ENCODE data around the gene THRAP3.

The THRAP3 gene

DNA sequence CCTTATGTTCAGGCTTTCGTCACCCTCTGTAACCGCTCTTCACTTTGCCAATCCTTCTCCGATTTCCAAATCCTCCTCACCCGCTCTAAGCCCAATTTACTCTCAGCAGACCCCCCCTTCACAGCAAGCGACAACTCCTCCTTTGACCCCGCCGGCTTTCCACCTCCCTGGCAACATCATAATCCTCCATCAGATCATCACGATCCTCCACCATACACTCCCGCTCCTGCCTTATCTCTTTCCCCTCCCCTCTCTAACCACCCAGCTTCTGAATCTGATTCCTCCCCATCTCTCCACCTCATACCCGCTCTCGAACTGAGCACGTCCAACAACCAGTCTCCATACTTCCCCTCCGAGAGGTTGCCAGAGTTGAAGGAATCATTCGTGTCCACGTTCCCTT, 106.7 kb downstream of the THRAP3 start:
- H3K9ac ChIP-seq (ENCODE audit: low read length): no peak overlapping the region
- H2AK5ac ChIP-seq (ENCODE audit: low read length): no peak overlapping the region
- no peaks in the 10 kb centered on the region for H3K9me3 ChIP-seq (ENCODE audit: insufficient read depth, low read depth, low read length)
- no peaks in the 10 kb centered on the region for H3K79me2 ChIP-seq (ENCODE audit: control insufficient read depth, insufficient read depth, low read length, poor library complexity)
- H3K36me3 ChIP-seq (ENCODE audit: control insufficient read depth in 1 of 2, insufficient read depth in 2 of 2, low read length in 2 of 2): no peaks in the 10 kb centered on the region
- no peak overlapping the region for H2BK5ac ChIP-seq (ENCODE audit: low read depth, low read length, poor library complexity)
- H3K27me3 ChIP-seq (ENCODE audit: insufficient read depth, low read length): no peaks in the 10 kb centered on the region
- no peak overlapping the region for H3K4me3 ChIP-seq (ENCODE audit: low read depth, low read length)
- H3K4me2 ChIP-seq (ENCODE audit: low read length): no peak overlapping the region
- no peaks in the 10 kb centered on the region for H3K79me1 ChIP-seq (ENCODE audit: low read length)
- no peak overlapping the region for H4K12ac ChIP-seq (ENCODE audit: low read depth, low read length)
- H4K8ac ChIP-seq (ENCODE audit: low read depth, low read length): no peak overlapping the region
- DNase-seq: no peak
- H3K18ac ChIP-seq (ENCODE audit: low read length): no peak overlapping the region
- H2BK120ac ChIP-seq (ENCODE audit: insufficient read depth, low read length, poor library complexity): no peak overlapping the region
- peaks cover 9% of the 10 kb centered on the region in 2 experiments for H3K4me1 ChIP-seq (ENCODE audit: control insufficient read depth in 1 of 2, insufficient read depth in 2 of 2, low read length in 2 of 2)
- no peak overlapping the region for H3K4ac ChIP-seq (ENCODE audit: low read depth, low read length)
- no peak overlapping the region for H2AFZ ChIP-seq (ENCODE audit: insufficient read depth, low read length, poor library complexity)
- no peak overlapping the region for H4K91ac ChIP-seq (ENCODE audit: low read depth, low read length)
- WGBS (ENCODE audit: extremely low coverage, insufficient coverage, insufficient read length): 100% methylated on average over 5 of the region's 15 CpGs
- H2BK12ac ChIP-seq (ENCODE audit: low read length): no peak overlapping the region
- H3K27ac ChIP-seq (ENCODE audit: low read depth, low read length): no peak overlapping the region
- H3K23ac ChIP-seq (ENCODE audit: low read length): peak overlapping the region; percentile 63
- no peak overlapping the region for H3K14ac ChIP-seq (ENCODE audit: low read length)

DNA sequence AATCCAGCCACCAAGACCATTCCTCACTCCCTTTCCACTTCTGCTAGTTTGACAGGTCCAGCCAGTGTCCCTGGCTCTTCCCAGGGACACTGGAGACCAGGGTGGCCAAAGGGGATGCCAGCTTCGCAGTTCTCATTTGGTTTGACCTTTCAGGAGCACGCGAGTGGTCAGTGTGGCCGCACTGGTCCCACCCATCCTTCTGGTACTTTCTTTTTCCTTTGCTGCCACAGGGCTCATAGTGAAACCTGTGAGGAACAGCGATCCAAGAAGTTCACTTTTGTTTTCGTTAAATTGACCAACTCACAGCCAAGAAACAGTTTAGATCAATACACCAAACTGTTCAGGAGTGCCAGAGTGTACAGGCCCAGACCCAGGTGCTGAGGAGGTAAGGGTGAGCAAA, 113.6 kb downstream of the THRAP3 start:
- H3K79me1 ChIP-seq (ENCODE audit: low read length): no peaks in the 10 kb centered on the region
- no peak overlapping the region for H4K91ac ChIP-seq (ENCODE audit: low read depth, low read length)
- H3K27ac ChIP-seq (ENCODE audit: low read depth, low read length): no peak overlapping the region
- peaks cover 29 to 37% of the 10 kb centered on the region in 2 experiments for H3K36me3 ChIP-seq (ENCODE audit: control insufficient read depth in 1 of 2, insufficient read depth in 2 of 2, low read length in 2 of 2)
- no peaks in the 10 kb centered on the region for H3K79me2 ChIP-seq (ENCODE audit: control insufficient read depth, insufficient read depth, low read length, poor library complexity)
- H2AK5ac ChIP-seq (ENCODE audit: low read length): no peak overlapping the region
- H3K18ac ChIP-seq (ENCODE audit: low read length): no peak overlapping the region
- no peak overlapping the region for H2BK12ac ChIP-seq (ENCODE audit: low read length)
- no peak overlapping the region for H2AFZ ChIP-seq (ENCODE audit: insufficient read depth, low read length, poor library complexity)
- H3K9ac ChIP-seq (ENCODE audit: low read length): no peak overlapping the region
- H3K14ac ChIP-seq (ENCODE audit: low read length): no peak overlapping the region
- no peak for DNase-seq
- H4K8ac ChIP-seq (ENCODE audit: low read depth, low read length): no peak overlapping the region
- H4K12ac ChIP-seq (ENCODE audit: low read depth, low read length): no peak overlapping the region
- no peak overlapping the region for H3K23ac ChIP-seq (ENCODE audit: low read length)
- H2BK5ac ChIP-seq (ENCODE audit: low read depth, low read length, poor library complexity): no peak overlapping the region
- WGBS (ENCODE audit: extremely low coverage, insufficient coverage, insufficient read length): no CpG with 5 or more reads among the region's 6 CpGs
- H3K27me3 ChIP-seq (ENCODE audit: insufficient read depth, low read length): no peaks in the 10 kb centered on the region
- no peaks in the 10 kb centered on the region for H3K9me3 ChIP-seq (ENCODE audit: insufficient read depth, low read depth, low read length)
- H3K4me1 ChIP-seq (ENCODE audit: control insufficient read depth in 1 of 2, insufficient read depth in 2 of 2, low read length in 2 of 2): no peaks in the 10 kb centered on the region
- no peak overlapping the region for H3K4ac ChIP-seq (ENCODE audit: low read depth, low read length)
- no peak overlapping the region for H2BK120ac ChIP-seq (ENCODE audit: insufficient read depth, low read length, poor library complexity)
- no peak overlapping the region for H3K4me2 ChIP-seq (ENCODE audit: low read length)
- H3K4me3 ChIP-seq (ENCODE audit: low read depth, low read length): no peak overlapping the region

DNA sequence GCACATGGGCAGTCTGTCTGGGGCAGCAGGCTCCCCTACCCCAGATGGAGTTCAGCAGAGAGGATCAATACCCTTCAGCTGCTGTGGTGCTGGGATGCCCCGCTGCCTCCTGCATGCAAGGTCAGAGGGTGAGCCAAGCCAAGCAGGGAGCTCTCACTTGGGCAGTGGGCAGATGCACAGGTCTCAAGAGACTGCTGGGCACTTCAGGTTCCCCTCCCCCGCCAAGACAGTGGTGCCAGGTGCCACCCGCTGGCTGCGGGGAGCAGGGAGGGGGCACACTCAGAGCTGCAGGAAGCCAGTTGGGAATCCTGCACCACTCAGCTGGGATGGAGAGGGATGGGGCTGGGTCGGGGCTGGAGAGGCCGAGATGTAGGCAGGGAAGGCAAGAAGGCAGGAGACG, 115.0 kb downstream of the THRAP3 start:
- H2BK120ac ChIP-seq (ENCODE audit: insufficient read depth, low read length, poor library complexity): no peak overlapping the region
- no peaks in the 10 kb centered on the region for H3K79me1 ChIP-seq (ENCODE audit: low read length)
- H4K12ac ChIP-seq (ENCODE audit: low read depth, low read length): no peak overlapping the region

DNA sequence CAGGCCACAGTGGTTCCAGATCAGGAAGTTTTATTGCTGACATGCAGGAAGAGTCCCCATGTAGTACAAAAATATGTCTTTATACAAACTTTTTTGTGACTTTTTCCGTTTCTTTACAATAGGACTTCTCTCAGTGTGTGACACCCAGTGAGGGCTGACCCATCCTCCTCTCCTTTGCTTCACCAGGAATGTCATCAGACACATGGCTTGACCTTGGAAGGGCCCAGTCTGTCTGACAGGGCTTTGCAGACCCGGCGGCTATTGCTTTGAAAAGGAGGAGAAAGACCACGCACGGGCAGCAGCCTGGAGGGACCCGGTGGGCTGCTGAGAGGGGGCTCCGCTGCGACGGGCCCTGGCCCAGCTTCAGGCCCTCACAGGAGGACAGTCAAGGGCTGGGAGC, 115.4 kb downstream of the THRAP3 start:
- no peak overlapping the region for H3K23ac ChIP-seq (ENCODE audit: low read length)
- no peaks in the 10 kb centered on the region for H3K9me3 ChIP-seq (ENCODE audit: insufficient read depth, low read depth, low read length)
- H4K91ac ChIP-seq (ENCODE audit: low read depth, low read length): no peak overlapping the region
- H3K4me3 ChIP-seq (ENCODE audit: low read depth, low read length): no peak overlapping the region
- no CpG with 5 or more reads among the region's 9 CpGs for WGBS (ENCODE audit: extremely low coverage, insufficient coverage, insufficient read length)
- H2AFZ ChIP-seq (ENCODE audit: insufficient read depth, low read length, poor library complexity): no peak overlapping the region
- no peak overlapping the region for H3K4ac ChIP-seq (ENCODE audit: low read depth, low read length)
- no peak overlapping the region for H3K18ac ChIP-seq (ENCODE audit: low read length)
- no peaks in the 10 kb centered on the region for H3K79me2 ChIP-seq (ENCODE audit: control insufficient read depth, insufficient read depth, low read length, poor library complexity)
- no peak overlapping the region for H2BK12ac ChIP-seq (ENCODE audit: low read length)
- no peak overlapping the region for H3K4me2 ChIP-seq (ENCODE audit: low read length)
- no peak overlapping the region for H3K27ac ChIP-seq (ENCODE audit: low read depth, low read length)
- H3K14ac ChIP-seq (ENCODE audit: low read length): no peak overlapping the region
- H3K36me3 ChIP-seq (ENCODE audit: control insufficient read depth in 1 of 2, insufficient read depth in 2 of 2, low read length in 2 of 2): peaks cover 46 to 55% of the 10 kb centered on the region in 2 experiments
- no peak overlapping the region for H2BK5ac ChIP-seq (ENCODE audit: low read depth, low read length, poor library complexity)
- DNase-seq: no peak
- H3K9ac ChIP-seq (ENCODE audit: low read length): no peak overlapping the region
- H4K8ac ChIP-seq (ENCODE audit: low read depth, low read length): no peak overlapping the region
- no peak overlapping the region for H2AK5ac ChIP-seq (ENCODE audit: low read length)
- H4K12ac ChIP-seq (ENCODE audit: low read depth, low read length): no peak overlapping the region
- H3K79me1 ChIP-seq (ENCODE audit: low read length): no peaks in the 10 kb centered on the region
- H3K27me3 ChIP-seq (ENCODE audit: insufficient read depth, low read length): no peaks in the 10 kb centered on the region
- no peak overlapping the region for H2BK120ac ChIP-seq (ENCODE audit: insufficient read depth, low read length, poor library complexity)
- no peaks in the 10 kb centered on the region for H3K4me1 ChIP-seq (ENCODE audit: control insufficient read depth in 1 of 2, insufficient read depth in 2 of 2, low read length in 2 of 2)

More for the DNA sequence above, 115.0 kb downstream of the THRAP3 start:
- Histone ChIP-seq H4K8ac (ENCODE audit: low read depth, low read length) (no peak overlapping the region), H3K14ac (ENCODE audit: low read length) (no peak overlapping the region), H3K4ac (ENCODE audit: low read depth, low read length) (no peak overlapping the region), H3K4me1 (ENCODE audit: control insufficient read depth in 1 of 2, insufficient read depth in 2 of 2, low read length in 2 of 2) (no peaks in the 10 kb centered on the region), H3K23ac (ENCODE audit: low read length) (no peak overlapping the region), H2AFZ (ENCODE audit: insufficient read depth, low read length, poor library complexity) (no peak overlapping the region), H3K36me3 (ENCODE audit: control insufficient read depth in 1 of 2, insufficient read depth in 2 of 2, low read length in 2 of 2) (peaks cover 43 to 51% of the 10 kb centered on the region in 2 experiments), H4K91ac (ENCODE audit: low read depth, low read length) (no peak overlapping the region), H3K4me2 (ENCODE audit: low read length) (no peak overlapping the region), H3K27ac (ENCODE audit: low read depth, low read length) (no peak overlapping the region), H3K9ac (ENCODE audit: low read length) (no peak overlapping the region), H2BK5ac (ENCODE audit: low read depth, low read length, poor library complexity) (no peak overlapping the region), H2AK5ac (ENCODE audit: low read length) (no peak overlapping the region), H3K18ac (ENCODE audit: low read length) (no peak overlapping the region), H2BK12ac (ENCODE audit: low read length) (no peak overlapping the region), H3K27me3 (ENCODE audit: insufficient read depth, low read length) (no peaks in the 10 kb centered on the region), H3K9me3 (ENCODE audit: insufficient read depth, low read depth, low read length) (no peaks in the 10 kb centered on the region), H3K79me2 (ENCODE audit: control insufficient read depth, insufficient read depth, low read length, poor library complexity) (no peaks in the 10 kb centered on the region), H3K4me3 (ENCODE audit: low read depth, low read length) (no peak overlapping the region)
- no CpG with 5 or more reads among the region's 7 CpGs for WGBS (ENCODE audit: extremely low coverage, insufficient coverage, insufficient read length)
- no peak for DNase-seq

Data from trophoblast cell (in vitro differentiated cells and primary cell).